ENCODE results near the gene DDX10.

- TF ChIP-seq POLR2A (IDR thresholded peaks at IDR 0.05) (no peak), CTCF (IDR thresholded peaks at IDR 0.05) (no peak)
These were observed 247.7 kb downstream of the DDX10 start for GRCh38 chr11:108912581-108912980.

Data from testis (tissue), 2 donors.